HepG2 (cell line): ENCODE results near the gene SUSD6. TPM values are rescaled to one million over a fixed set of nuclear protein-coding genes. Genes with fewer than 3 reads are reported as not detected.

ENCODE experiments used
- ATAC-seq: fragments of 200-7000 bp; cut with Tn5 transposase; 3 replicates; pipeline ENCODE4 v1.9.1; 2020; ENCODE audit warnings: mild to moderate bottlenecking, moderate library complexity
- BruUV-seq: library from RNA; stranded (reverse); fragments of 400-500 nt; replicated peaks from 2 replicates; lab custom pipeline; 2021; lab: Mats Ljungman, UMichigan
- CTCF ChIA-PET: fragments of 300-600 bp; formaldehyde crosslinking; extraction: SDS; loops from one replicate; lab custom pipeline; 2021; ENCODE audit warnings: low total read pairs, inconsistent platforms, low intra/inter-chr PET ratio; lab: Yijun Ruan, JAX
- POLR2A ChIA-PET: fragments of 350-600 bp; sonication (Branson Sonifier 250); formaldehyde crosslinking; loops from one replicate; lab custom pipeline; 2020; ENCODE audit warnings: antibody characterized with exemption, inconsistent platforms; lab: Yijun Ruan, JAX
- DNase-seq: peaks from one replicate; pipeline ENCODE4 v3.0.0-alpha.2; 2015; ENCODE audit warnings: low spot score
- FAIRE-seq: peaks from 3 replicates; lab custom pipeline; 2011; peaks lifted over from hg19 to GRCh38; lab: Jason Lieb, UNC
- H2AFZ ChIP-seq: one replicate; pipeline ENCODE4 v1.6.1; 2011; ENCODE audit warnings: low read length, inconsistent platforms
- H3K27ac ChIP-seq: fragments of 300-600 bp; 3 replicates; pipeline ENCODE4 v1.8.0; 2011; ENCODE audit warnings: mixed run types, mild to moderate bottlenecking, mixed read lengths, low read length, inconsistent platforms; ENCODE audit not compliant: insufficient read depth; ENCODE audit errors: extremely low read length
- H3K27me3 ChIP-seq, 2 experiments: fragments of 200-600 bp in 1 of 2; 2 replicates in 1 of 2; 3 replicates in 1 of 2; pipeline versions ENCODE4 v1.6.0 to v1.8.0; 2011; ENCODE audit warnings: low read length in 2 of 2, mild to moderate bottlenecking in 2 of 2, moderate library complexity in 2 of 2, inconsistent platforms in 1 of 2; ENCODE audit not compliant: insufficient read depth in 2 of 2, control insufficient read depth in 1 of 2
- H3K36me3 ChIP-seq, 2 experiments: fragments of 200-600 bp in 1 of 2; replicated peaks in 1 of 2; 2 replicates in 1 of 2; 3 replicates in 1 of 2; pipeline versions ENCODE4 v1.5.1 to v1.8.0; 2011; ENCODE audit warnings: low read length in 2 of 2, inconsistent platforms in 1 of 2; ENCODE audit not compliant: insufficient read depth in 2 of 2, control insufficient read depth in 1 of 2
- H3K4me1 ChIP-seq: 2 replicates; pipeline ENCODE4 v1.5.1; 2012; ENCODE audit warnings: low read length, inconsistent platforms; ENCODE audit not compliant: insufficient read depth
- H3K4me2 ChIP-seq: 2 replicates; pipeline ENCODE4 v1.6.0; 2011; ENCODE audit warnings: low read depth, low read length, inconsistent platforms
- H3K4me3 ChIP-seq, 3 experiments: fragments of 200-600 bp in 1 of 3; sonication (generic), shearing (Covaris generic) in 1 of 3; replicated peaks in 1 of 3; 2 replicates each; pipeline ENCODE4 v1.5.1; 2011 to 2016; ENCODE audit warnings: low read length in 3 of 3, inconsistent platforms in 2 of 3, low read depth in 2 of 3, mild to moderate bottlenecking in 2 of 3, control low read depth in 1 of 3, mixed read lengths in 1 of 3; ENCODE audit not compliant: insufficient read depth in 1 of 3
- H3K79me2 ChIP-seq: one replicate; pipeline ENCODE4 v1.6.1; 2011; ENCODE audit warnings: low read length, inconsistent platforms; ENCODE audit not compliant: insufficient read depth
- H3K9ac ChIP-seq: 2 replicates; pipeline ENCODE4 v1.6.0; 2011; ENCODE audit warnings: mild to moderate bottlenecking, low read depth, low read length, inconsistent platforms; ENCODE audit not compliant: insufficient read depth
- H3K9me3 ChIP-seq: 2 replicates; pipeline ENCODE4 v1.5.1; 2012; ENCODE audit warnings: mild to moderate bottlenecking, low read length
- H4K20me1 ChIP-seq: 2 replicates; pipeline ENCODE4 v1.6.0; 2011; ENCODE audit warnings: inconsistent platforms, mild to moderate bottlenecking, low read length, moderate library complexity; ENCODE audit not compliant: insufficient read depth
- LCORL ChIP-seq, 2 experiments: fragments of 450-650 bp in 1 of 2; sonication (generic) in 1 of 2; formaldehyde crosslinking in 1 of 2; IDR thresholded peaks; 2 replicates each; pipeline versions ENCODE4 v1.5.0 to v1.6.1; 2017 to 2020; ENCODE audit warnings: antibody characterized with exemption in 1 of 2, missing genetic modification reagents in 1 of 2
- WGBS: methylation state at CpG from one replicate; pipeline ENCODE4 v1.1.6; 2017; ENCODE audit warnings: low lambda C conversion rate; 5-methylcytosine and 5-hydroxymethylcytosine counted together
- in situ Hi-C: cut with HindIII; loops from 2 replicates; pipeline ENCODE4 v1.10.0; 2017; ENCODE audit warnings: low pct_unique_long_range_greater_than_20kb; ENCODE audit not compliant: extremely low pct_ligation_motif_present
- intact Hi-C: fragments of 100-400 bp; cut with micrococcal nuclease; formaldehyde crosslinking; loops from one replicate; pipeline ENCODE4 v1.10.0; 2022; ENCODE audit not compliant: unreplicated experiment
- polyA plus RNA-seq, 8 experiments: library from polyadenylated mRNA; depleted of rRNA in 3 of 8; stranded (reverse) in 7 of 8; unstranded in 1 of 8; fragments of >200 nt; fragmentation: Illumina TruSeq in 4 of 8; extraction: Trizol in 4 of 8; gene quantifications; 2 replicates each; pipeline versions ENCODE4 v1.2.1 to v1.2.3, GENCODE V29; 2011 to 2016; ENCODE audit warnings: low read depth in 4 of 8, missing spikeins in 1 of 8, mixed read lengths in 1 of 8; ENCODE audit not compliant: insufficient read depth in 1 of 8
- total RNA-seq, 5 experiments: library from RNA; depleted of rRNA; stranded (reverse); fragments of >200 nt; fragmentation: Illumina TruSeq; extraction: Trizol; gene quantifications; 2 replicates each; pipeline ENCODE4 v1.2.3, GENCODE V29; 2016; ENCODE audit warnings: low read depth in 1 of 5
- TF ChIP-seq, protein P1 (sequence below): IDR thresholded peaks from 2 replicates; pipeline ENCODE4 v1.4.0; 2020; ENCODE audit warnings: mild to moderate bottlenecking, missing genetic modification reagents
- TF ChIP-seq, protein P2 (sequence below): fragments of 450-650 bp; IDR thresholded peaks from 2 replicates; pipeline ENCODE4 v1.6.1; 2017; ENCODE audit warnings: mild to moderate bottlenecking
- TF ChIP-seq, protein P3 (sequence below): sonication (generic); formaldehyde crosslinking; IDR thresholded peaks from 2 replicates; pipeline ENCODE4 v1.4.0; 2020; ENCODE audit warnings: missing genetic modification reagents

Gene SUSD6
- total and polyA plus RNA-seq, 2 of the 13 experiments (the other 11 are each of a cell fraction or from before 2014, with no cell fraction given): 7.2 to 7.4 TPM

DNA sequence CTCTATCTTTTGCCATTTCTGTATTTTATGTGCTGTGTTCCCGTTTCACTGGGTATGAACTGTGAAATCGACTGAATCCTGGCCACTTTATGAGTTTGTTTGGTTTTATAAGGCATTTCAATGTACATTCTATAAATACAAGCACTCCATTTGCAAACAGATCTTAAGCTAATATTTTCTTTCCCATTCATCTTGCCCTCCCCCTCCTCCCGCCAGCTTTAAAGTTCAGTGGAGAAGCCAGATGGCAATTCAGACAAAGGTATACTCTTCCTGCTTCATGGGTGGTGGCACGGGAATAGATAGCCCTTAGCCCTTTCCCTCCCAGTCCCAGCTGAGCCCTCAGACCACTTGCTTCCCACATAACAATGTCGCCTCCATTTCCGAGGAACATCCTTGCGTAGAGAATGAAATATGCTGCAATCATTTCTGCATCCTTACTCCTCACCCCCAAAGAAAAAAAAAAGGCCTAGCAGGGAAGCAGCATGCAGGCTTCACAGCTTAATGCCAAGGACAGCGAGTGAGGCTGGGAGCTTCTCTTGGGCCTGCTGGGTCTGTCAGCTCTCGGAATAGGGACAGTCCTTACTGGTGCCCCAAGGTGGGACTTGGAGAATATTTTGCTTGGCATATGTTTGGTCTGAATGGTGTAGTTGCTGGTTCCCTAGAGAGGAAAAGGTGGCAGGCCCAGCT lies 102.7 kb downstream of the SUSD6 start (continued):
- TF ChIP-seq, protein P1, sequence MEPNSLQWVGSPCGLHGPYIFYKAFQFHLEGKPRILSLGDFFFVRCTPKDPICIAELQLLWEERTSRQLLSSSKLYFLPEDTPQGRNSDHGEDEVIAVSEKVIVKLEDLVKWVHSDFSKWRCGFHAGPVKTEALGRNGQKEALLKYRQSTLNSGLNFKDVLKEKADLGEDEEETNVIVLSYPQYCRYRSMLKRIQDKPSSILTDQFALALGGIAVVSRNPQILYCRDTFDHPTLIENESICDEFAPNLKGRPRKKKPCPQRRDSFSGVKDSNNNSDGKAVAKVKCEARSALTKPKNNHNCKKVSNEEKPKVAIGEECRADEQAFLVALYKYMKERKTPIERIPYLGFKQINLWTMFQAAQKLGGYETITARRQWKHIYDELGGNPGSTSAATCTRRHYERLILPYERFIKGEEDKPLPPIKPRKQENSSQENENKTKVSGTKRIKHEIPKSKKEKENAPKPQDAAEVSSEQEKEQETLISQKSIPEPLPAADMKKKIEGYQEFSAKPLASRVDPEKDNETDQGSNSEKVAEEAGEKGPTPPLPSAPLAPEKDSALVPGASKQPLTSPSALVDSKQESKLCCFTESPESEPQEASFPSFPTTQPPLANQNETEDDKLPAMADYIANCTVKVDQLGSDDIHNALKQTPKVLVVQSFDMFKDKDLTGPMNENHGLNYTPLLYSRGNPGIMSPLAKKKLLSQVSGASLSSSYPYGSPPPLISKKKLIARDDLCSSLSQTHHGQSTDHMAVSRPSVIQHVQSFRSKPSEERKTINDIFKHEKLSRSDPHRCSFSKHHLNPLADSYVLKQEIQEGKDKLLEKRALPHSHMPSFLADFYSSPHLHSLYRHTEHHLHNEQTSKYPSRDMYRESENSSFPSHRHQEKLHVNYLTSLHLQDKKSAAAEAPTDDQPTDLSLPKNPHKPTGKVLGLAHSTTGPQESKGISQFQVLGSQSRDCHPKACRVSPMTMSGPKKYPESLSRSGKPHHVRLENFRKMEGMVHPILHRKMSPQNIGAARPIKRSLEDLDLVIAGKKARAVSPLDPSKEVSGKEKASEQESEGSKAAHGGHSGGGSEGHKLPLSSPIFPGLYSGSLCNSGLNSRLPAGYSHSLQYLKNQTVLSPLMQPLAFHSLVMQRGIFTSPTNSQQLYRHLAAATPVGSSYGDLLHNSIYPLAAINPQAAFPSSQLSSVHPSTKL (CRISPR knock-in tag): peak; percentile 68
- TF ChIP-seq, protein P2, sequence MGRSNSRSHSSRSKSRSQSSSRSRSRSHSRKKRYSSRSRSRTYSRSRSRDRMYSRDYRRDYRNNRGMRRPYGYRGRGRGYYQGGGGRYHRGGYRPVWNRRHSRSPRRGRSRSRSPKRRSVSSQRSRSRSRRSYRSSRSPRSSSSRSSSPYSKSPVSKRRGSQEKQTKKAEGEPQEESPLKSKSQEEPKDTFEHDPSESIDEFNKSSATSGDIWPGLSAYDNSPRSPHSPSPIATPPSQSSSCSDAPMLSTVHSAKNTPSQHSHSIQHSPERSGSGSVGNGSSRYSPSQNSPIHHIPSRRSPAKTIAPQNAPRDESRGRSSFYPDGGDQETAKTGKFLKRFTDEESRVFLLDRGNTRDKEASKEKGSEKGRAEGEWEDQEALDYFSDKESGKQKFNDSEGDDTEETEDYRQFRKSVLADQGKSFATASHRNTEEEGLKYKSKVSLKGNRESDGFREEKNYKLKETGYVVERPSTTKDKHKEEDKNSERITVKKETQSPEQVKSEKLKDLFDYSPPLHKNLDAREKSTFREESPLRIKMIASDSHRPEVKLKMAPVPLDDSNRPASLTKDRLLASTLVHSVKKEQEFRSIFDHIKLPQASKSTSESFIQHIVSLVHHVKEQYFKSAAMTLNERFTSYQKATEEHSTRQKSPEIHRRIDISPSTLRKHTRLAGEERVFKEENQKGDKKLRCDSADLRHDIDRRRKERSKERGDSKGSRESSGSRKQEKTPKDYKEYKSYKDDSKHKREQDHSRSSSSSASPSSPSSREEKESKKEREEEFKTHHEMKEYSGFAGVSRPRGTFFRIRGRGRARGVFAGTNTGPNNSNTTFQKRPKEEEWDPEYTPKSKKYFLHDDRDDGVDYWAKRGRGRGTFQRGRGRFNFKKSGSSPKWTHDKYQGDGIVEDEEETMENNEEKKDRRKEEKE: no peak
- TF ChIP-seq, all 625 proteins: peak for 47

DNA sequence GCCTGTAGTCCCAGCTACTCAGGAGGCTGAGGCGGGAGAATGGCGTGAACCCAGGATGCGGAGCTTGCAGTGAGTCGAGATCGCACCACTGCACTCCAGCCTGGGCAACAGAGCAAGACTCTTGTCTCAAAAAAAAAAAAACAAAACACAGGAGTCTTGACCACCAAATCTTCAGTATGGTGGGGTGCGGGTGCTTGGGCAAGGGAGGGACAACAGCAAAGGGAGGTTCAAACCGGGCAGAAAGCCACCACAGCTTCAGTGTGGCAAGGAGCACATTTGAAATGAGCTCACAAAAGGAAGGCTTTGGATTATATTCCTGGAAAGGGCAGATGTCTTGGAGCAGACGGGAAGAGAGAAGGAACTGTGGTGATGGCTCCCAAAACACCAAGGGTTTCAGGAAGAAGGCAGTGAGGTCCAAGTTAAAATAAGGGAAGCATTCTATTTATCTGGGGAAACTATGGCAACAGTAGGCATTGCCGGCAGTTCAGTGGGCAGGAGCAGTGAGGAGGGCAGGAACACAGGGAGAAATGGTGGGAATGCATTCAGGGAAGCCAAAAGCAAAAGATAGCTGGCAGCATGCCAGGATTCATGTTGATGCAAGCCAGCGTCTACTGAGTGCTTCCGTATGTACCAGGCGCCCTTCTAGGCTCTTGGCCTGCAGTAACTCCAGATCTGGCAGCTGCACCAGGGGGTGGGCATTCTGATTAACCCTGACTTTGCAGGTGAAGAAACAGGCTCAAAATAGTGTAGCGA lies 104.5 kb downstream of the SUSD6 start:
- POLR2A ChIA-PET: no interaction called here
- no peak overlapping the region for H3K4me2 ChIP-seq
- 96% methylated on average over 13 of the region's 13 CpGs for WGBS
- H3K9me3 ChIP-seq: no peaks in the 10 kb centered on the region
- no peak overlapping the region for H3K4me3 ChIP-seq
- TF ChIP-seq, protein P3, sequence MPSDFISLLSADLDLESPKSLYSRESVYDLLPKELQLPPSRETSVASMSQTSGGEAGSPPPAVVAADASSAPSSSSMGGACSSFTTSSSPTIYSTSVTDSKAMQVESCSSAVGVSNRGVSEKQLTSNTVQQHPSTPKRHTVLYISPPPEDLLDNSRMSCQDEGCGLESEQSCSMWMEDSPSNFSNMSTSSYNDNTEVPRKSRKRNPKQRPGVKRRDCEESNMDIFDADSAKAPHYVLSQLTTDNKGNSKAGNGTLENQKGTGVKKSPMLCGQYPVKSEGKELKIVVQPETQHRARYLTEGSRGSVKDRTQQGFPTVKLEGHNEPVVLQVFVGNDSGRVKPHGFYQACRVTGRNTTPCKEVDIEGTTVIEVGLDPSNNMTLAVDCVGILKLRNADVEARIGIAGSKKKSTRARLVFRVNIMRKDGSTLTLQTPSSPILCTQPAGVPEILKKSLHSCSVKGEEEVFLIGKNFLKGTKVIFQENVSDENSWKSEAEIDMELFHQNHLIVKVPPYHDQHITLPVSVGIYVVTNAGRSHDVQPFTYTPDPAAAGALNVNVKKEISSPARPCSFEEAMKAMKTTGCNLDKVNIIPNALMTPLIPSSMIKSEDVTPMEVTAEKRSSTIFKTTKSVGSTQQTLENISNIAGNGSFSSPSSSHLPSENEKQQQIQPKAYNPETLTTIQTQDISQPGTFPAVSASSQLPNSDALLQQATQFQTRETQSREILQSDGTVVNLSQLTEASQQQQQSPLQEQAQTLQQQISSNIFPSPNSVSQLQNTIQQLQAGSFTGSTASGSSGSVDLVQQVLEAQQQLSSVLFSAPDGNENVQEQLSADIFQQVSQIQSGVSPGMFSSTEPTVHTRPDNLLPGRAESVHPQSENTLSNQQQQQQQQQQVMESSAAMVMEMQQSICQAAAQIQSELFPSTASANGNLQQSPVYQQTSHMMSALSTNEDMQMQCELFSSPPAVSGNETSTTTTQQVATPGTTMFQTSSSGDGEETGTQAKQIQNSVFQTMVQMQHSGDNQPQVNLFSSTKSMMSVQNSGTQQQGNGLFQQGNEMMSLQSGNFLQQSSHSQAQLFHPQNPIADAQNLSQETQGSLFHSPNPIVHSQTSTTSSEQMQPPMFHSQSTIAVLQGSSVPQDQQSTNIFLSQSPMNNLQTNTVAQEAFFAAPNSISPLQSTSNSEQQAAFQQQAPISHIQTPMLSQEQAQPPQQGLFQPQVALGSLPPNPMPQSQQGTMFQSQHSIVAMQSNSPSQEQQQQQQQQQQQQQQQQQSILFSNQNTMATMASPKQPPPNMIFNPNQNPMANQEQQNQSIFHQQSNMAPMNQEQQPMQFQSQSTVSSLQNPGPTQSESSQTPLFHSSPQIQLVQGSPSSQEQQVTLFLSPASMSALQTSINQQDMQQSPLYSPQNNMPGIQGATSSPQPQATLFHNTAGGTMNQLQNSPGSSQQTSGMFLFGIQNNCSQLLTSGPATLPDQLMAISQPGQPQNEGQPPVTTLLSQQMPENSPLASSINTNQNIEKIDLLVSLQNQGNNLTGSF (CRISPR knock-in tag): no peak
- TF ChIP-seq LCORL (IDR thresholded peaks at IDR 0.05) (peak; percentile 93), LCORL (CRISPR knock-in tag; IDR thresholded peaks at IDR 0.05) (no peak)
- no TSS peak for BruUV-seq
- H3K27ac ChIP-seq: no peak overlapping the region
- CTCF ChIA-PET: no interaction called here
- H3K79me2 ChIP-seq: no peaks in the 10 kb centered on the region
- peaks cover 3 to 9% of the 10 kb centered on the region in 2 experiments; a peak in 3 of 5 replicates for H3K36me3 ChIP-seq
- intact Hi-C loops (no loop called here), in situ Hi-C loops (no loop called here)
- peaks cover 63% of the 10 kb centered on the region for H3K4me1 ChIP-seq
- H4K20me1 ChIP-seq: no peaks in the 10 kb centered on the region
- H2AFZ ChIP-seq: no peak overlapping the region
- no peak for ATAC-seq
- no peak overlapping the region for H3K9ac ChIP-seq
- no peaks in the 10 kb centered on the region for H3K27me3 ChIP-seq
- no peak for DNase-seq
- FAIRE-seq: no peak
